Testis (tissue), 2 donors: ENCODE results near the gene VBP1.

Experiments
- CTCF ChIP-seq, 3 experiments: fragments of 450-650 bp in 2 of 3; fragments of 200-600 bp in 1 of 3; sonication (generic) in 1 of 3; IDR thresholded peaks; one replicate each; pipeline ENCODE4 v1.5.1; 2016 to 2019; ENCODE audit warnings: antibody characterized with exemption in 3 of 3, mild to moderate bottlenecking in 2 of 3, moderate library complexity in 1 of 3
- POLR2A ChIP-seq: fragments of 450-650 bp; IDR thresholded peaks from one replicate; pipeline ENCODE4 v1.6.1; 2017; ENCODE audit warnings: antibody characterized with exemption, mild to moderate bottlenecking, moderate library complexity

- no peak for TF ChIP-seq POLR2A
- no peak for TF ChIP-seq CTCF (IDR thresholded peaks at IDR 0.05)
These were observed 730 bp downstream of the VBP1 start for GRCh38 chrX:155216940-155217440.
